Stimulated activated CD4-positive, alpha-beta T cell treated with anti-CD3 and anti-CD28 coated beads, Interleukin-1b, Interleukin-23, amount 100 ng/mL, for 1 hour (primary cell): ENCODE results near the gene SLC16A11.
A peak's percentile ranks its signal among the peaks of the same experiment; 100 is the strongest.

Experiments
- DNase-seq, 2 donors: peaks; one replicate each; pipeline ENCODE4 v3.0.0-alpha.2; 2020; ENCODE audit warnings: low read depth in 2 of 2

The SLC16A11 gene

GRCh38 chr17:7025245-7025644 lies 18.6 kb downstream of the SLC16A11 start:
- DNase-seq = no peak

GRCh38 chr17:7024402-7024785 lies 19.5 kb downstream of the SLC16A11 start:
- DNase-seq = no peak

GRCh38 chr17:7023576-7024401 lies 20.1 kb downstream of the SLC16A11 start:
- peak; percentile 78 to 90 for DNase-seq

- no peak for DNase-seq
Observed at GRCh38 chr17:7022781-7023571, 20.9 kb downstream of the SLC16A11 start, which contains the start of gene BCL6B. BCL6B (plus strand) TSS chr17:7023050; CDS start chr17:7023672, 622 bp downstream.

DNA sequence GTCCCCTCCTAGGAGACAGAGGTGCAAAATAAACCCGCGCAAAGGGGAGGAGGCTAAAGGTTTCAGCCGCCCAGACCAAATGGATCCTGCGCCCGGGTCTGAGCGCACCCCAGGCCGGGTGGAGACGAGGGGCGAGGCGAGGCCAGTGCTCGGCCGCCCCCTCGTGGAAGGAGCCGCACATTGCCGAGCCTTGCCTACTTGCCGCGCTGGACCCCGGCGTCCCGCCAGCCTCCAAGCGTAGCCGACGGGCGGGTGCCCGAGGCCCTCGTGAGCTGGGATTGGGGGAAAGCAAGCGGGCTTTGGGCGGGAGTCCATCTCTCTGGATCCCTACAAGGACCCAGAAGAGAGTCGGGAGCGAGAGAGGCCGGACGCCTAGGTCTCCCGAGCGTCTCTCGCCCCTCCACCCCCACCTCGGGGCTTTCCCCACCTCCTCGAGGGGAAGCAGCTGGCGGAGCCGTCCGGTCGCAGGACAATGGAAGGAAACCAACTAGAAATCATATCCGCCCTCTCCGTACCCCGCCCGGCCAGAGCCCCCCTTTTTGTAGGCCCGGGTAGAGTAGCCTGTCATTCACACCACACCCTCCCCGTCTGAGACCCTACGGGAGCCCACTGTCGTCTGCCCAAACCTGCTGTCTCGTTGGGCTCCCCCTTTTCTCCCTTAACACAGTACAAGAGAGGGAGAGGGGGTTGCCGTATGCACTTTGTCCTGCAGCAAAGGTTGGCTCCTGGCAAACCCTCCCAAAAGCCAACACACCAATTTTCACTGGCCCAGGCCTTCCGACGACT lies 21.7 kb downstream of the SLC16A11 start:
- DNase-seq = peak; percentile 58 to 68

DNA sequence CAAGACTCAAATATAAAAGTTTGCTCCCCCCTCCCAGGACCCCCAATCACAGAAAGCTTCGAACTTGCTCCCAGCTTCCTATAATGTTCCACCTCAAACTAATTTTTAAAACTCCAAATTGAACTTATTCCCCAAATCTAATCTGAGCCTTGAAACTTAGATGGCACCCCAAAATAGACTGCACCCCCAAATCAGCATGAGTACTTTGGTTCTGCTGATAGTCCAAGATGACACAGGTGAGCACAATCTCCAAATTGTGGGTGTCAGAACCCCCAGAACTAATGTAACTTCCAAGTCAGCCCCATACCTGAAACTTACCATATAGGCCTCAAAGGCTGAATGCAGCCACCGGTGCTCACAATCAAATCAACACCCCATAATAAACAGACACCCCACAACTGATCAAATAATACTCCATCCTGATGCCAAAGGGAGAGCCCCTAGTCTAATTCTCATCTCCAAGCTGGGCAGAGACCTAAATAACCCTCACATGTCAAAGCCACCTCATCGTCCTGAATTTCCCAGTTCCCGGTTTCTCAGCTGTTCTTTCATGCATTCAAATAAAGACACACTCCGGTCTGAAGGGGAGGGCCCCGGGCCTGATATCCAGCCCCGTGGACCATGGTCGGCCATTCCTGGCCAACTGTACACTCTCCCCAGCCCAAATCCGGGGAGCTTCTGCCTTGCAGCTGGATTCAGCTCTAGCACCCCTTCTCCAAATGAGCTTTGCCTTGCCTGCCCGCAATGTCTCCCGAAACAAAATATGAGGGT lies 22.8 kb downstream of the SLC16A11 start:
- no peak for DNase-seq

DNA sequence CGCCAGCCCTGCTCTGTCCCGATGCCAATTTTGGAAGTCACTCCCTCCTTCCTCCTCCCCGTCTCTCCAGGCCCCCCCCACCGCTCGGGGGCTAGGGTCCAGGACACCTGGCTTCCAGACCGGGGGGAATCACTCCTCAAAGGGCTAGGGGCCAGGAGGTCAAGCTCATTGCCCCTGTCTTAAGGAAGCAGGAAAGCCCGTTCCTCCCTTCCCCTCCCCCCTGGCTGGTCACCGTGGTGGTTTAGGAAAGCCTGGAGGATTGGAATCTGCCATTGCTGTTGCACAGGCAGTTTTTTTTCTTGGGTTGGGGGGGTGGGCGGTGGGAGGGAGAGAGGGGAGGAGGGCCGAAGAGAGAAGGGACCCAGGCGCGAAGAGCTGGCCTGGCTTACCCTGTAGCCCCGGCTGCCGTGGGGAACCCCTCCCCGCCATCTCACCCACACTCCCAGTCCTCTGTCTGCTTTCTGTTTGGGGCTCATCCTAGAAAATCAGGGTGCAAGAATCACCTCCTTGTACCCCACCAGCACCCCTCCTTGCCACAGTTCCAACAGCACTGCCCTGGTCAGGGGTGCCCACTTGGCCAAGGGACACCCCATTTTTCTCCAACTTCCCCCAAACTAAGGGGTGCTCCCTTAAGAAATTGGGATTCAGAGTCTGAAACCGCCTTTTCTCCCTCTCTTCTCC lies 23.9 kb downstream of the SLC16A11 start:
- no peak for DNase-seq

GRCh38 chr17:7019367-7019766 lies 24.5 kb downstream of the SLC16A11 start:
- DNase-seq = no peak

GRCh38 chr17:7018331-7018964 lies 25.4 kb downstream of the SLC16A11 start:
- no peak for DNase-seq

- no peak for DNase-seq
Observed at GRCh38 chr17:7017827-7018200, 26.1 kb downstream of the SLC16A11 start.

- DNase-seq = no peak
Observed at GRCh38 chr17:7016886-7017826, 26.7 kb downstream of the SLC16A11 start.

GRCh38 chr17:7016418-7016817 lies 27.5 kb downstream of the SLC16A11 start:
- no peak for DNase-seq

- peak; percentile 55 to 57 for DNase-seq
Observed at GRCh38 chr17:7014995-7015958, 28.6 kb downstream of the SLC16A11 start.

DNA sequence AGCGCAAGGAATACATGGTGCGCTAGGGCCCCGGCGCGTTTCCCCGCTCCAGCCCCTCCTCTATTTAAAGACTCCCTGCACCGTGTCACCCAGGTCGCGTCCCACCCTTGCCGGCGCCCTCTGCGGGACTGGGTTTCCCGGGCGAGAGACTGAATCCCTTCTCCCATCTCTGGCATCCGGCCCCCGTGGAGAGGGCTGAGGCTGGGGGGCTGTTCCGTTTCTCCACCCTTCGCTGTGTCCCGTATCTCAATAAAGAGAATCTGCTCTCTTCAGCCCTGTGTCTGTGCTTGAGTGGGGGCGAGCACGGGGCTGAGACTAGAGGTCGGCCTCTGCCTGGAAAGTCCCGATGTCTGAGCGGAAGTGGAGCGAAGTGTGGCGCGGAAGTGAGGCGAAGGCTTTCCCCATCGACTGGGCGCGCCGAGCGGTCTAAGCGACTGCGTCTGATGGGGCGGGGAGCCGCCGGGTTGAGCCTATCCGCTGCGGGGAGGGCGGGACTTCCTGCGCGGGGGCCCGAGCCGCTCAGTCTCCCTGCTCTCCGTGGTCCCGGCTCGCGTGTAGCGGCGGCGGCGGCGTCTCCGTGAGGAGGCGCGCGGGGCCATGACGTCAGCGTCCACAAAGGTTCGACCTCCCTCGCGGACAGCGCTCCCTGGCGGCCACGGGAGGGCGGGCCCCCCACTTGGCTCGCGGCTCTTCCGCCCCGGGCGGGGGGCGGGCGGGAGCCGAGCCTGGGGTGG lies 29.5 kb downstream of the SLC16A11 start:
- DNase-seq = peak; percentile 91 to 96

GRCh38 chr17:7011942-7012254 lies 32.0 kb downstream of the SLC16A11 start:
- DNase-seq = no peak

GRCh38 chr17:7011415-7011814 lies 32.5 kb downstream of the SLC16A11 start:
- DNase-seq = no peak

GRCh38 chr17:7010523-7010922 lies 33.4 kb downstream of the SLC16A11 start:
- DNase-seq = no peak
